ENCODE results near the gene HOXB2. TPM values are rescaled to one million over a fixed set of nuclear protein-coding genes. Genes with fewer than 3 reads are reported as not detected.
A peak's percentile ranks its signal among the peaks of the same experiment; 100 is the strongest.

HOXB2 gene
- total and polyA plus RNA-seq, 9 of the 15 experiments (the other 6 are each of a cell fraction or from before 2014, with no cell fraction given) = 2.1 to 97.7 (median 21.2) TPM

DNA sequence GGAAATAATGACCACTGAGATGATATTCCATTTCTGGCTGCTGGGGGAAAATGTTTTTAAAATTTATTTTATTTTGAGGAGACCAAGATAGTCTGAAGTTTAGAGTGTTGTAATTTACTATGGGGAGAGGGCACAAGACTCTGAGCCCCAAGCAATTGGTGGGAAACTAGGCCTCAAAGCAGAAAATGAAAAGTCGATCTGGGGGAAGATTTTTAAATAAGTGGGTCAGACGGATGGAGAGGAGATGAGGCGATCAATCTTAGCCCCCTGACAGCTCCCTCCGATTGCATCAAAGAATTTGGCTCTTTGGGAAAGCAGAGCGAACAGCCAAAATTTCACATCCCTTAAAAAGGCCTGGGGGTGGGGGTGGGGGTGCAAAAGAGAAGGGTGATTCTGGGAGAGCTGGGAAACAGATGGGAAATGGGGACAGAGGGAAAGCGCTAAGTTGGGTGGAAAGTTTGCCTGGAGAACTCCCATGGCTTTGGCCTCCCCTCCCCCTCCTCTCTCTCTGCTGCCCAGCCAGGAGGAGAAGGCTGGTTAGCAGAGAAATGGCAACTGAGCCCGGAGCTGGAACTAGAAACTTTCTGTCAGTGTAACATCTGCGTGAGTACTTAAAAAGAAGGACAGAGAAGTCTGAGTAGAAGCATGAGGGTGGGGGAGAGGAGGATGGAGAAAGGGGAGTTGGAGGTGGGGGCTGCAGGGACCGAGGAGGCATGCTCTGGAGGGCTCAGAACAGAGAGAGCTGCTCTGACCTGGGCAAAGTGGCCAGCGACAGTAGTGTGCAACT is 1.4 kb upstream of the HOXB2 start:
- Histone ChIP-seq H3K4me1 (replicated peaks in 1 of 2; ENCODE audit: control insufficient read depth in 2 of 2, insufficient read depth in 2 of 2, low read length in 2 of 2) (peaks cover 33 to 40% of the 10 kb centered on the region in 2 experiments), H3K27ac (ENCODE audit: extremely low read depth, low read depth, low read length) (peak overlapping the region; percentile 95), H3K36me3 (ENCODE audit: control insufficient read depth, insufficient read depth, low read length) (peaks cover 41% of the 10 kb centered on the region; the same call in 2 of the 3 replicates), H2AFZ (ENCODE audit: low read depth, low read length) (no peak overlapping the region), H3K9ac (ENCODE audit: insufficient read depth in 1 of 2, low read depth in 2 of 2, low read length in 2 of 2) (peak overlapping the region; percentile 73 to 93; a peak in 3 of 4 replicates), H3K79me2 (ENCODE audit: control insufficient read depth, insufficient read depth, low read length) (peaks cover 84% of the 10 kb centered on the region), H3K4me2 (ENCODE audit: insufficient read depth, low read length) (peak overlapping the region; percentile 81), H3K9me3 (replicated peaks; ENCODE audit: control insufficient read depth, insufficient read depth, low read depth, low read length) (no peaks in the 10 kb centered on the region), H3K4me3 (peak overlapping the region; percentile 36), H3K9me1 (ENCODE audit: control insufficient read depth, insufficient read depth, low read length) (no peaks in the 10 kb centered on the region), H4K20me1 (replicated peaks; ENCODE audit: control insufficient read depth, insufficient read depth, low read length) (no peaks in the 10 kb centered on the region), H3K27me3 (ENCODE audit: control insufficient read depth in 2 of 2, insufficient read depth in 2 of 2, low read length in 2 of 2) (no peaks in the 10 kb centered on the region)
- peak in 2 of 4 experiments; percentile 57 to 69 for DNase-seq (ENCODE audit: extremely low read depth in 1 of 4, low spot score in 3 of 4)
- in situ Hi-C loops (cut with MboI) (no loop called here), intact Hi-C loops (cut with micrococcal nuclease) (loop anchor here (2.0 kb wide), 1 partner anchor 80 kb away; the partner anchor contains the start of gene HOXB9)
- peak; percentile 14 for ATAC-seq
- CTCF ChIA-PET (ENCODE audit: low intra/inter-chr PET ratio) = no interaction called here
- no peak for FAIRE-seq
- WGBS (ENCODE audit: insufficient coverage, low coverage, missing lambda C conversion rate) = 0% methylated on average over 9 of the region's 10 CpGs
- POLR2A ChIA-PET = interaction anchor here (0.6 to 2.2 kb wide), 19 partner anchors 9 to 266 kb away, joined by 3 to 12 read pairs (median 4); no protein-coding TSS in a partner anchor
- BruUV-seq (replicated peaks) = no TSS peak
- TF ChIP-seq BACH1 (tag; IDR thresholded peaks at IDR 0.05) (no peak; the same call in 1 of the 2 replicates), ZBTB11 (CRISPR knock-in tag; IDR thresholded peaks at IDR 0.05) (0 out of 6 replicates have a peak, but pooled peaks of 1 of the 3 experiments have one; percentile 35), ZNF778 (CRISPR knock-in tag; IDR thresholded peaks at IDR 0.05) (no peak), NR2C2 (CRISPR knock-in tag; IDR thresholded peaks at IDR 0.05) (no peak), NR2C2 (tag; IDR thresholded peaks at IDR 0.05) (0 out of 2 replicates have a peak, but pooled peaks have one; percentile 23), HNRNPUL1 (IDR thresholded peaks at IDR 0.05; ENCODE audit: low read length) (no peak), NONO (IDR thresholded peaks at IDR 0.05; ENCODE audit: low read depth in 2 of 2, low read length in 1 of 2) (no peak), MYNN (IDR thresholded peaks at IDR 0.05) (no peak), MYNN (CRISPR knock-in tag; IDR thresholded peaks at IDR 0.05) (no peak), SUPT5H (IDR thresholded peaks at IDR 0.05) (no peak; the same call in none of the 2 replicates), PBX2 (CRISPR knock-in tag; IDR thresholded peaks at IDR 0.05; ENCODE audit: low read depth) (peak; percentile 87), PBX2 (tag; conservative IDR thresholded peaks at IDR 0.05; ENCODE audit: low read depth) (peak; percentile 96)
- TF ChIP-seq, protein P1, sequence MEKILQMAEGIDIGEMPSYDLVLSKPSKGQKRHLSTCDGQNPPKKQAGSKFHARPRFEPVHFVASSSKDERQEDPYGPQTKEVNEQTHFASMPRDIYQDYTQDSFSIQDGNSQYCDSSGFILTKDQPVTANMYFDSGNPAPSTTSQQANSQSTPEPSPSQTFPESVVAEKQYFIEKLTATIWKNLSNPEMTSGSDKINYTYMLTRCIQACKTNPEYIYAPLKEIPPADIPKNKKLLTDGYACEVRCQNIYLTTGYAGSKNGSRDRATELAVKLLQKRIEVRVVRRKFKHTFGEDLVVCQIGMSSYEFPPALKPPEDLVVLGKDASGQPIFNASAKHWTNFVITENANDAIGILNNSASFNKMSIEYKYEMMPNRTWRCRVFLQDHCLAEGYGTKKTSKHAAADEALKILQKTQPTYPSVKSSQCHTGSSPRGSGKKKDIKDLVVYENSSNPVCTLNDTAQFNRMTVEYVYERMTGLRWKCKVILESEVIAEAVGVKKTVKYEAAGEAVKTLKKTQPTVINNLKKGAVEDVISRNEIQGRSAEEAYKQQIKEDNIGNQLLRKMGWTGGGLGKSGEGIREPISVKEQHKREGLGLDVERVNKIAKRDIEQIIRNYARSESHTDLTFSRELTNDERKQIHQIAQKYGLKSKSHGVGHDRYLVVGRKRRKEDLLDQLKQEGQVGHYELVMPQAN (IDR thresholded peaks at IDR 0.05; ENCODE audit: borderline replicate concordance) = peak; percentile 37; the same call in 1 of the 2 replicates
